ENCODE measurements around the gene FCHO1. TPM values are rescaled to one million over a fixed set of nuclear protein-coding genes. Genes with fewer than 3 reads are reported as not detected.
A peak's percentile ranks its signal among the peaks of the same experiment; 100 is the strongest.
"Not testable (repeated sequence)": the region's sequence is repeated elsewhere in the genome, so short reads cannot be mapped to it uniquely, and the experiment has no call there.

FCHO1 gene
- total RNA-seq, 2 experiments from 2014 or later, result 40.7 to 43.1 TPM

DNA sequence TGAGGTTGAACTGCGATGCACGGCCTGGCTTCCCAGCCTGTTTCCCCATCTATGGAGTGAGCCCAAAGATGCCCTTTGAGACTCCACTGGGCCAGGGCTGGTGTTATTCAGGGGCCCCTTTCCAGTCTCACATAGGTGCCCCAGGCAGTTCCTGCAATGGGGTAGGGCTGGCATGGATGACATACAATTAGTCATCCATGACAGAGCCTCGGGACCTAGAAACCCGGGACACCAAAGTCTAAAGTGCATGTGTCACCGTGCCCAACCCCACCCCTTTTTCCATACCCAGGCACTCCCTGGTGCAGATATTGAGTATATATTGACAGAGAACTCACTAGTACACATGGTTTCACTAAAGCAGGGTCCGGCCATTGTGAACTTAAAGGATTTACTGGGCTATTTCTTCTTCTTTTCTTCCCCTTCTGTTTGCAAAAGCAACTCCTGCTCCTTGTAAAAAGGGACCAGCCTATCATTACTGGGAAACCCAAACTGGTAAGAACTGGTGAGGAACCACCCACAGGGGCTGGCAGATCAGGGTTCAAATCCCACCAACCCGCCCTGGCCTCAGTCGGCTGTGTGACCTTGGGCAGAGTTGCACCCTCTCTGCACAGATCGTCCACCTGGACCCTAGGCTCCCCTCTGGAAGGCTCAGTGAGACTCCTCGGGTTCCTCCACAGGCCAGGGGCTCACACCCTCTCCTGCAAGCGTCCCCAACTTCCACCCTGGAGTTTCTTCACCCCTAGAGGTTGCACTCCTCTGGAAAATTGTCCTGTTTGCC, 46.3 kb downstream of the FCHO1 start:
- H3K9me3 ChIP-seq (ENCODE audit: control insufficient read depth in 1 of 2, insufficient read depth in 1 of 2, low read length in 2 of 2), result no peaks in the 10 kb centered on the region
- H3K36me3 ChIP-seq (ENCODE audit: insufficient read depth, low read length), result no peaks in the 10 kb centered on the region
- CTCF ChIA-PET, result interaction anchor here (2.0 kb wide), 1 partner anchor 62 kb away, joined by 9 read pairs; the partner anchor contains the start of gene RPL18A
- intact Hi-C loops (cut with DNase I, micrococcal nuclease), result no loop called here
- peaks cover 51% of the 10 kb centered on the region for H3K4me1 ChIP-seq (ENCODE audit: insufficient read depth, low read length)
- no peak for ATAC-seq (ENCODE audit: poor library complexity)
- Mint-ChIP-seq H3K27me3 (no peaks in the 10 kb centered on the region), H3K4me3 (no peak overlapping the region), H3K9me3 (no peaks in the 10 kb centered on the region), H3K4me1 (ENCODE audit: low read depth) (peaks cover 63% of the 10 kb centered on the region), H3K36me3 (ENCODE audit: low read depth) (no peaks in the 10 kb centered on the region), H3K27ac (peak overlapping the region; percentile 51)
- TF ChIP-seq, protein P1, sequence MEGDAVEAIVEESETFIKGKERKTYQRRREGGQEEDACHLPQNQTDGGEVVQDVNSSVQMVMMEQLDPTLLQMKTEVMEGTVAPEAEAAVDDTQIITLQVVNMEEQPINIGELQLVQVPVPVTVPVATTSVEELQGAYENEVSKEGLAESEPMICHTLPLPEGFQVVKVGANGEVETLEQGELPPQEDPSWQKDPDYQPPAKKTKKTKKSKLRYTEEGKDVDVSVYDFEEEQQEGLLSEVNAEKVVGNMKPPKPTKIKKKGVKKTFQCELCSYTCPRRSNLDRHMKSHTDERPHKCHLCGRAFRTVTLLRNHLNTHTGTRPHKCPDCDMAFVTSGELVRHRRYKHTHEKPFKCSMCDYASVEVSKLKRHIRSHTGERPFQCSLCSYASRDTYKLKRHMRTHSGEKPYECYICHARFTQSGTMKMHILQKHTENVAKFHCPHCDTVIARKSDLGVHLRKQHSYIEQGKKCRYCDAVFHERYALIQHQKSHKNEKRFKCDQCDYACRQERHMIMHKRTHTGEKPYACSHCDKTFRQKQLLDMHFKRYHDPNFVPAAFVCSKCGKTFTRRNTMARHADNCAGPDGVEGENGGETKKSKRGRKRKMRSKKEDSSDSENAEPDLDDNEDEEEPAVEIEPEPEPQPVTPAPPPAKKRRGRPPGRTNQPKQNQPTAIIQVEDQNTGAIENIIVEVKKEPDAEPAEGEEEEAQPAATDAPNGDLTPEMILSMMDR (IDR thresholded peaks at IDR 0.05), result no peak
- POLR2A ChIA-PET, result interaction anchor here (0.8 to 1.2 kb wide), 3 partner anchors 26 to 62 kb away, joined by 3 read pairs; partner anchors contain the start of genes JAK3 and RPL18A
- H3K27me3 ChIP-seq (ENCODE audit: control insufficient read depth in 1 of 2, insufficient read depth in 2 of 2, low read length in 2 of 2), result no peaks in the 10 kb centered on the region
- H3K27ac ChIP-seq (ENCODE audit: low read depth in 1 of 2, low read length in 2 of 2), result no peak overlapping the region
- H3K4me3 ChIP-seq (ENCODE audit: low read length), result no peak overlapping the region
- no peak for DNase-seq

DNA sequence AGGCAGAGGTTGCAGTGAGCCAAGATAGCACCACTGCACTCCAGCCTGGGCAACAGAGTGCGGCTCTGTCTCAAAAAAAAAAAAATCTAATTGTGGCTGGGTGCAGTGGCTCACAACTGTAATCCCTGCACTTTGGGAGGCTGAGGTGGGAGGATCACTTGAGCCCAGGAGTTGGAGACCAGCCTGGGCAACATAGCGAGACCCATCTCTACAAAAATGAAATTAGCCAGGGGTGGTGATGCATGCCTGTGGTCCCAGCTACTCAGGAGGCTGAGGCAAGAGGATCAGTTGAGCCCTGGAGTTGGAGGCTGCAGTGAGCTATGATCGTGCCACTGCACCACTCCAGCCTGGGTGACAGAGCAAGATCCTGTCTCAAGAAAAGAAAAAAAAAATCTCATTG, 47.3 kb downstream of the FCHO1 start:
- H3K4me3 Mint-ChIP-seq; H3K4me3 ChIP-seq (ENCODE audit: low read length); DNase-seq; H3K27ac Mint-ChIP-seq; ATAC-seq (ENCODE audit: poor library complexity); H3K36me3 Mint-ChIP-seq (ENCODE audit: low read depth); H3K9me3 ChIP-seq (ENCODE audit: control insufficient read depth in 1 of 2, insufficient read depth in 1 of 2, low read length in 2 of 2); H3K9me3 Mint-ChIP-seq; CTCF ChIA-PET; H3K27me3 ChIP-seq (ENCODE audit: control insufficient read depth in 1 of 2, insufficient read depth in 2 of 2, low read length in 2 of 2); H3K27me3 Mint-ChIP-seq; H3K27ac ChIP-seq (ENCODE audit: low read depth in 1 of 2, low read length in 2 of 2); intact Hi-C loops (cut with DNase I, micrococcal nuclease); H3K36me3 ChIP-seq (ENCODE audit: insufficient read depth, low read length): not testable (repeated sequence)
- peaks cover 55% of the 10 kb centered on the region for H3K4me1 ChIP-seq (ENCODE audit: insufficient read depth, low read length)
- POLR2A ChIA-PET, result interaction anchor here (0.6 kb wide), 1 partner anchor 1265 kb away, joined by 3 read pairs; no protein-coding TSS in a partner anchor
- peaks cover 65% of the 10 kb centered on the region for H3K4me1 Mint-ChIP-seq (ENCODE audit: low read depth)

DNA sequence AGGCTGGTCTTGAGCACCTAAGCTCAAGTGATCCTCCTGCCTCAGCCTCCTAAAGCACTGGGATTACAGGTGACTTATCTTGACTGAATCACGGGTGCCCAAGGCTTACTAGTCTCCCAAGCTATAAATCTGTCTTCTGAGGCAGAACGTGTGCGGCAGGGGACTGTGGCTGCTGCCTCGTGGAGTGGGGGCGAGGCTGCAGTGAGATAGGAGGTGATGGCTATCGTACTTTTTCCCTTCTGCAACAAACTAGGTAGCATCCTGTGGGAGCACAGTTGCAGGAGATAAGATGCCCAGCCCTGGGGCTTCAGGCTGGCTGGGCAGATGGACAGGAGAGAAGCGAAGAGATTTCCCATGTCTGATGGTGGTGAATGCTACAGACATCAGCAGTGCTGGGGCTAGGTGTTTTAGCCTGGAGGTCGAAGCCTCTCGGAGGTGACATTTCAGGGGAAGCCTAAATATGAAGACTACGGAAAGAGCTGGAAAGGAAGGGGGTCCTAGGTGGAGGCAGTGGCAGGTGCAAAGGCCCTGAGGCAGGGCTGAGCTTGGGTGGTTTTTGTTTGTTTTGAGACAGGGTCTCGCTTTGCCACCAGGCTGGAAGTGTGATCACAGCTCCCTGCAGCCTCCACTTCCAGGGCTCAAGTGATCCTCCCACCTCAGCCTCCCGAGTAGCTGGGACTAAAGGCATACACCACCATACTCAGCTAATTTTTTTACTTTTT, 51.0 kb downstream of the FCHO1 start:
- H3K27ac ChIP-seq (ENCODE audit: low read depth in 1 of 2, low read length in 2 of 2), result no peak overlapping the region
- ATAC-seq (ENCODE audit: poor library complexity), result no peak
- CTCF ChIA-PET, result interaction anchor here (0.7 to 0.9 kb wide), 2 partner anchors 11 to 19 kb away, joined by 3 to 6 read pairs; no protein-coding TSS in a partner anchor
- no peaks in the 10 kb centered on the region for H3K36me3 ChIP-seq (ENCODE audit: insufficient read depth, low read length)
- peaks cover 57% of the 10 kb centered on the region for H3K4me1 Mint-ChIP-seq (ENCODE audit: low read depth)
- no peak overlapping the region for H3K4me3 ChIP-seq (ENCODE audit: low read length)
- H3K9me3 ChIP-seq (ENCODE audit: control insufficient read depth in 1 of 2, insufficient read depth in 1 of 2, low read length in 2 of 2), result no peaks in the 10 kb centered on the region
- no peak for DNase-seq
- POLR2A ChIA-PET, result interaction anchor here (0.6 to 4.0 kb wide), 15 partner anchors 7 to 130 kb away, joined by 3 to 60 read pairs (median 5); partner anchors contain the start of genes B3GNT3, CCDC124, FCHO1 and JAK3
- intact Hi-C loops (cut with DNase I, micrococcal nuclease), result no loop called here
- peaks cover 38% of the 10 kb centered on the region for H3K4me1 ChIP-seq (ENCODE audit: insufficient read depth, low read length)
- TF ChIP-seq, protein P1 (IDR thresholded peaks at IDR 0.05), result no peak
- H3K9me3 Mint-ChIP-seq, result no peaks in the 10 kb centered on the region
- no peaks in the 10 kb centered on the region for H3K27me3 ChIP-seq (ENCODE audit: control insufficient read depth in 1 of 2, insufficient read depth in 2 of 2, low read length in 2 of 2)
- H3K4me3 Mint-ChIP-seq, result peak overlapping the region; percentile 5
- peak overlapping the region; percentile 46 for H3K27ac Mint-ChIP-seq
- H3K36me3 Mint-ChIP-seq (ENCODE audit: low read depth), result no peaks in the 10 kb centered on the region
- no peaks in the 10 kb centered on the region for H3K27me3 Mint-ChIP-seq

Measured in CD4-positive, alpha-beta T cell (primary cell).